Measurements from ENCODE around the gene MT1H. TPM values are rescaled to one million over a fixed set of nuclear protein-coding genes. Genes with fewer than 3 reads are reported as not detected.
"Not testable (repeated sequence)": the region's sequence is repeated elsewhere in the genome, so short reads cannot be mapped to it uniquely, and the experiment has no call there.

The MT1H gene
- total and polyA plus RNA-seq, 2 donors = 0.85 to 50.7 TPM

- Histone ChIP-seq H3K4me3 (ENCODE audit: low read length in 2 of 2) (peak overlapping the region; percentile 70 to 71), H3K36me3 (ENCODE audit: control insufficient read depth in 2 of 2, insufficient read depth in 2 of 2, low read length in 1 of 2) (no peaks in the 10 kb centered on the region), H3K27ac (ENCODE audit: low read depth in 1 of 2, low read length in 1 of 2) (peak overlapping the region; percentile 100), H3K27me3 (ENCODE audit: control insufficient read depth in 2 of 2, insufficient read depth in 1 of 2, low read length in 1 of 2) (no peaks in the 10 kb centered on the region), H3K4me1 (ENCODE audit: control insufficient read depth in 2 of 2, insufficient read depth in 2 of 2, low read length in 2 of 2) (peaks cover 17 to 47% of the 10 kb centered on the region in 2 donors), H3K9me3 (ENCODE audit: control insufficient read depth in 2 of 2, insufficient read depth in 1 of 2, low read length in 1 of 2) (no peaks in the 10 kb centered on the region)
- 25% methylated on average over 13 of the region's 13 CpGs for WGBS
- DNase-seq (ENCODE audit: low read depth in 6 of 9, low spot score in 9 of 9) = peak; percentile 64 to 94 (median 78)
These were observed 39.2 kb downstream of the MT1H start for GRCh38 chr16:56708525-56709442.

- peak in 1 of 9 donors; percentile 33 for DNase-seq (ENCODE audit: low read depth in 6 of 9, low spot score in 9 of 9)
- H3K4me1 ChIP-seq (ENCODE audit: control insufficient read depth in 2 of 2, insufficient read depth in 2 of 2, low read length in 2 of 2) = peaks cover 17 to 47% of the 10 kb centered on the region in 2 donors
- H3K27me3 ChIP-seq (ENCODE audit: control insufficient read depth in 2 of 2, insufficient read depth in 1 of 2, low read length in 1 of 2) = no peaks in the 10 kb centered on the region
- 65% methylated on average over 4 of the region's 4 CpGs for WGBS
- H3K36me3 ChIP-seq (ENCODE audit: control insufficient read depth in 2 of 2, insufficient read depth in 2 of 2, low read length in 1 of 2) = no peaks in the 10 kb centered on the region
- H3K27ac ChIP-seq (ENCODE audit: low read depth in 1 of 2, low read length in 1 of 2) = peak overlapping the region; percentile 100
- H3K4me3 ChIP-seq (ENCODE audit: low read length in 2 of 2) = peak overlapping the region; percentile 70 to 71
- H3K9me3 ChIP-seq (ENCODE audit: control insufficient read depth in 2 of 2, insufficient read depth in 1 of 2, low read length in 1 of 2) = no peaks in the 10 kb centered on the region
These were observed 39.9 kb downstream of the MT1H start for GRCh38 chr16:56709443-56710040.

GRCh38 chr16:56710181-56710737 lies 40.6 kb downstream of the MT1H start:
- no peaks in the 10 kb centered on the region for H3K27me3 ChIP-seq (ENCODE audit: control insufficient read depth in 2 of 2, insufficient read depth in 1 of 2, low read length in 1 of 2)
- peak overlapping the region; percentile 100 for H3K27ac ChIP-seq (ENCODE audit: low read depth in 1 of 2, low read length in 1 of 2)
- no peaks in the 10 kb centered on the region for H3K9me3 ChIP-seq (ENCODE audit: control insufficient read depth in 2 of 2, insufficient read depth in 1 of 2, low read length in 1 of 2)
- DNase-seq (ENCODE audit: low read depth in 6 of 9, low spot score in 9 of 9) = no peak
- H3K36me3 ChIP-seq (ENCODE audit: control insufficient read depth in 2 of 2, insufficient read depth in 2 of 2, low read length in 1 of 2) = no peaks in the 10 kb centered on the region
- H3K4me1 ChIP-seq (ENCODE audit: control insufficient read depth in 2 of 2, insufficient read depth in 2 of 2, low read length in 2 of 2) = peaks cover 17 to 44% of the 10 kb centered on the region in 2 donors
- peak overlapping the region; percentile 70 to 71 for H3K4me3 ChIP-seq (ENCODE audit: low read length in 2 of 2)
- over 99% methylated on average over 3 of the region's 3 CpGs for WGBS

- no peak for DNase-seq (ENCODE audit: low read depth in 6 of 9, low spot score in 9 of 9)
- Histone ChIP-seq H3K4me3 (ENCODE audit: low read length in 2 of 2) (no peak overlapping the region), H3K27ac (ENCODE audit: low read depth in 1 of 2, low read length in 1 of 2) (no peak overlapping the region), H3K27me3 (ENCODE audit: control insufficient read depth in 2 of 2, insufficient read depth in 1 of 2, low read length in 1 of 2) (no peaks in the 10 kb centered on the region), H3K9me3 (ENCODE audit: control insufficient read depth in 2 of 2, insufficient read depth in 1 of 2, low read length in 1 of 2) (no peaks in the 10 kb centered on the region), H3K36me3 (ENCODE audit: control insufficient read depth in 2 of 2, insufficient read depth in 2 of 2, low read length in 1 of 2) (no peaks in the 10 kb centered on the region), H3K4me1 (ENCODE audit: control insufficient read depth in 2 of 2, insufficient read depth in 2 of 2, low read length in 2 of 2) (peaks cover 17 to 40% of the 10 kb centered on the region in 2 donors)
- 98% methylated on average over 2 of the region's 2 CpGs for WGBS
These were observed 42.2 kb downstream of the MT1H start for GRCh38 chr16:56711862-56712261.

GRCh38 chr16:56713794-56714193 lies 44.2 kb downstream of the MT1H start:
- no peak overlapping the region for H3K27ac ChIP-seq (ENCODE audit: low read depth in 1 of 2, low read length in 1 of 2)
- no peaks in the 10 kb centered on the region for H3K27me3 ChIP-seq (ENCODE audit: control insufficient read depth in 2 of 2, insufficient read depth in 1 of 2, low read length in 1 of 2)
- DNase-seq (ENCODE audit: low read depth in 6 of 9, low spot score in 9 of 9) = no peak
- no peaks in the 10 kb centered on the region for H3K36me3 ChIP-seq (ENCODE audit: control insufficient read depth in 2 of 2, insufficient read depth in 2 of 2, low read length in 1 of 2)
- no peak overlapping the region for H3K4me3 ChIP-seq (ENCODE audit: low read length in 2 of 2)
- WGBS = 96% methylated on average over 2 of the region's 2 CpGs
- H3K4me1 ChIP-seq (ENCODE audit: control insufficient read depth in 2 of 2, insufficient read depth in 2 of 2, low read length in 2 of 2) = peaks cover 10 to 23% of the 10 kb centered on the region in 2 donors
- H3K9me3 ChIP-seq (ENCODE audit: control insufficient read depth in 2 of 2, insufficient read depth in 1 of 2, low read length in 1 of 2) = no peaks in the 10 kb centered on the region

- no peaks in the 10 kb centered on the region for H3K9me3 ChIP-seq (ENCODE audit: control insufficient read depth in 2 of 2, insufficient read depth in 1 of 2, low read length in 1 of 2)
- no peaks in the 10 kb centered on the region for H3K27me3 ChIP-seq (ENCODE audit: control insufficient read depth in 2 of 2, insufficient read depth in 1 of 2, low read length in 1 of 2)
- WGBS = 92% methylated on average over 4 of the region's 4 CpGs
- DNase-seq (ENCODE audit: low read depth in 6 of 9, low spot score in 9 of 9) = no peak
- H3K36me3 ChIP-seq (ENCODE audit: control insufficient read depth in 2 of 2, insufficient read depth in 2 of 2, low read length in 1 of 2) = no peaks in the 10 kb centered on the region
- H3K4me1 ChIP-seq (ENCODE audit: control insufficient read depth in 2 of 2, insufficient read depth in 2 of 2, low read length in 2 of 2) = peaks cover 10% of the 10 kb centered on the region in 2 donors
- no peak overlapping the region for H3K27ac ChIP-seq (ENCODE audit: low read depth in 1 of 2, low read length in 1 of 2)
- no peak overlapping the region for H3K4me3 ChIP-seq (ENCODE audit: low read length in 2 of 2)
These were observed 45.5 kb downstream of the MT1H start for GRCh38 chr16:56715126-56715525.

- Histone ChIP-seq H3K27ac (ENCODE audit: low read depth in 1 of 2, low read length in 1 of 2) (no peak overlapping the region), H3K4me1 (ENCODE audit: control insufficient read depth in 2 of 2, insufficient read depth in 2 of 2, low read length in 2 of 2) (peaks cover 0 to 2% of the 10 kb centered on the region in 2 donors), H3K36me3 (ENCODE audit: control insufficient read depth in 2 of 2, insufficient read depth in 2 of 2, low read length in 1 of 2) (no peaks in the 10 kb centered on the region), H3K9me3 (ENCODE audit: control insufficient read depth in 2 of 2, insufficient read depth in 1 of 2, low read length in 1 of 2) (no peaks in the 10 kb centered on the region), H3K4me3 (ENCODE audit: low read length in 2 of 2) (no peak overlapping the region), H3K27me3 (ENCODE audit: control insufficient read depth in 2 of 2, insufficient read depth in 1 of 2, low read length in 1 of 2) (no peaks in the 10 kb centered on the region)
- WGBS = 93% methylated on average over 3 of the region's 3 CpGs
- DNase-seq (ENCODE audit: low read depth in 6 of 9, low spot score in 9 of 9) = no peak
These were observed 47.1 kb downstream of the MT1H start for GRCh38 chr16:56716761-56717160.

- not testable (repeated sequence) for H3K27me3 ChIP-seq (ENCODE audit: control insufficient read depth in 2 of 2, insufficient read depth in 1 of 2, low read length in 1 of 2); H3K9me3 ChIP-seq (ENCODE audit: control insufficient read depth in 2 of 2, insufficient read depth in 1 of 2, low read length in 1 of 2); H3K27ac ChIP-seq (ENCODE audit: low read depth in 1 of 2, low read length in 1 of 2); H3K4me1 ChIP-seq (ENCODE audit: control insufficient read depth in 2 of 2, insufficient read depth in 2 of 2, low read length in 2 of 2); H3K36me3 ChIP-seq (ENCODE audit: control insufficient read depth in 2 of 2, insufficient read depth in 2 of 2, low read length in 1 of 2); DNase-seq (ENCODE audit: low read depth in 6 of 9, low spot score in 9 of 9); H3K4me3 ChIP-seq (ENCODE audit: low read length in 2 of 2)
- 89% methylated on average over 2 of the region's 2 CpGs for WGBS
These were observed 47.9 kb downstream of the MT1H start for GRCh38 chr16:56717532-56717931.

All from thymus (tissue), 11 donors.